ENCODE results near the gene UBR1. TPM values are rescaled to one million over a fixed set of nuclear protein-coding genes. Genes with fewer than 3 reads are reported as not detected.
"Not testable (repeated sequence)": the region's sequence is repeated elsewhere in the genome, so short reads cannot be mapped to it uniquely, and the experiment has no call there.

UBR1 gene
- polyA plus RNA-seq, 2 donors, result 2.3 to 2.7 TPM

GRCh38 chr15:42911058-42911592, 194.7 kb downstream of the UBR1 start:
- no peak overlapping the region for H3K4me3 ChIP-seq (ENCODE audit: low read depth in 1 of 2, low read length in 2 of 2)
- H3K9me3 ChIP-seq (ENCODE audit: control insufficient read depth in 2 of 2, insufficient read depth in 1 of 2, low read depth in 1 of 2, low read length in 1 of 2), result no peaks in the 10 kb centered on the region
- no peak overlapping the region for H3K27ac ChIP-seq (ENCODE audit: low read depth in 2 of 2, low read length in 1 of 2)
- no peaks in the 10 kb centered on the region for H3K4me1 ChIP-seq (ENCODE audit: control insufficient read depth in 2 of 2, insufficient read depth in 2 of 2, low read length in 1 of 2)
- 87 to 91% methylated on average over 5 of the region's 5 CpGs for WGBS, 2 donors
- no peaks in the 10 kb centered on the region for H3K36me3 ChIP-seq (ENCODE audit: control insufficient read depth in 2 of 2, insufficient read depth in 2 of 2, low read length in 1 of 2)
- no peaks in the 10 kb centered on the region for H3K27me3 ChIP-seq (ENCODE audit: control insufficient read depth in 1 of 2, insufficient read depth in 2 of 2, low read length in 2 of 2)

- Histone ChIP-seq H3K27me3 (ENCODE audit: control insufficient read depth in 1 of 2, insufficient read depth in 2 of 2, low read length in 2 of 2) (no peaks in the 10 kb centered on the region), H3K4me3 (ENCODE audit: low read depth in 1 of 2, low read length in 2 of 2) (no peak overlapping the region), H3K9me3 (ENCODE audit: control insufficient read depth in 2 of 2, insufficient read depth in 1 of 2, low read depth in 1 of 2, low read length in 1 of 2) (no peaks in the 10 kb centered on the region), H3K4me1 (ENCODE audit: control insufficient read depth in 2 of 2, insufficient read depth in 2 of 2, low read length in 1 of 2) (no peaks in the 10 kb centered on the region), H3K36me3 (ENCODE audit: control insufficient read depth in 2 of 2, insufficient read depth in 2 of 2, low read length in 1 of 2) (no peaks in the 10 kb centered on the region), H3K27ac (ENCODE audit: low read depth in 2 of 2, low read length in 1 of 2) (no peak overlapping the region)
- 48 to 58% methylated on average over 2 of the region's 2 CpGs for WGBS, 2 donors
These were observed 197.3 kb downstream of the UBR1 start for GRCh38 chr15:42908538-42908937.

GRCh38 chr15:42903388-42904324, 202.2 kb downstream of the UBR1 start:
- Histone ChIP-seq H3K36me3 (ENCODE audit: control insufficient read depth in 2 of 2, insufficient read depth in 2 of 2, low read length in 1 of 2) (no peaks in the 10 kb centered on the region), H3K4me3 (ENCODE audit: low read depth in 1 of 2, low read length in 2 of 2) (no peak overlapping the region), H3K9me3 (ENCODE audit: control insufficient read depth in 2 of 2, insufficient read depth in 1 of 2, low read depth in 1 of 2, low read length in 1 of 2) (no peaks in the 10 kb centered on the region), H3K4me1 (ENCODE audit: control insufficient read depth in 2 of 2, insufficient read depth in 2 of 2, low read length in 1 of 2) (no peaks in the 10 kb centered on the region), H3K27ac (ENCODE audit: low read depth in 2 of 2, low read length in 1 of 2) (no peak overlapping the region), H3K27me3 (ENCODE audit: control insufficient read depth in 1 of 2, insufficient read depth in 2 of 2, low read length in 2 of 2) (no peaks in the 10 kb centered on the region)
- 77 to 82% methylated on average over 5 of the region's 5 CpGs for WGBS, 2 donors

DNA sequence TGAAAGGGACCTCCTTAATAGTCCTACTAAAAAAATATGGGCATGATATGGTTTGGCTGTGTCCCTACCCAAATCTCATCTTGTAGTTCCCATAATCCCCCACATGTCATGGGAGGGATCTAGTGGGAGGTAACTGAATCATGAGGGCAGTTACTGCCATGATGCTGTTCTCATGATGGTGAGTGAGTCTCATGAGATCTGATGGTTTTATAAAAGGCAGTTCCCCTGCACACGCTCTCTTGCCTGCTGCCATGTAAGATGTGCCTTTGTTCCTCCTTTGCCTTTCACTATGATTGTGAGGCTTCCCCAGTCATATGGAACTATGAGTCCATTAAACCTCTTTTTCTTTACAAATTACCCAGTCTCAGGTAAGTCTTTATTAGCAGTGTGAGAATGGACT, 211.9 kb downstream of the UBR1 start:
- H3K4me1 ChIP-seq (ENCODE audit: control insufficient read depth in 2 of 2, insufficient read depth in 2 of 2, low read length in 1 of 2); H3K9me3 ChIP-seq (ENCODE audit: control insufficient read depth in 2 of 2, insufficient read depth in 1 of 2, low read depth in 1 of 2, low read length in 1 of 2); H3K4me3 ChIP-seq (ENCODE audit: low read depth in 1 of 2, low read length in 2 of 2); H3K27me3 ChIP-seq (ENCODE audit: control insufficient read depth in 1 of 2, insufficient read depth in 2 of 2, low read length in 2 of 2); H3K27ac ChIP-seq (ENCODE audit: low read depth in 2 of 2, low read length in 1 of 2); H3K36me3 ChIP-seq (ENCODE audit: control insufficient read depth in 2 of 2, insufficient read depth in 2 of 2, low read length in 1 of 2): not testable (repeated sequence)
- WGBS, 2 donors, result 98 to 100% methylated on average over 1 of the region's 1 CpG

Other genes with a start within 250 kb of the UBR1 start
- gene TTBK2, start 185.3 kb downstream of the UBR1 start, polyA plus RNA-seq, result 1 to 10 TPM; 1.2 to 1.5 TPM
- gene TMEM62, start 27.5 kb upstream of the UBR1 start, polyA plus RNA-seq, result 10 to 100 TPM in 1 of 2 donors, 1 to 10 TPM in 1; 7.6 to 12.8 TPM
- 10 to 100 TPM; 48.0 to 57.4 TPM for gene CCNDBP1, start 79.4 kb upstream of the UBR1 start, polyA plus RNA-seq
- not detected for gene EPB42, start 115.0 kb upstream of the UBR1 start, polyA plus RNA-seq
- gene TGM5, start 160.9 kb upstream of the UBR1 start, polyA plus RNA-seq, result 10 to 100 TPM in 1 of 2 donors, 1 to 10 TPM in 1; 9.5 to 12.9 TPM
- 1 to 10 TPM in 1 of 2 donors, under 1 TPM in 1; 0.05 to 5.3 TPM for gene TGM7, start 196.2 kb upstream of the UBR1 start, polyA plus RNA-seq
- 1 to 10 TPM; 5.0 to 5.5 TPM for gene LCMT2, start 224.5 kb upstream of the UBR1 start, polyA plus RNA-seq

Data from esophagus (tissue), 2 donors.